Measurements from ENCODE around the gene PDE6H. TPM values are rescaled to one million over a fixed set of nuclear protein-coding genes. Genes with fewer than 3 reads are reported as not detected.

PDE6H gene
- total RNA-seq, 1 experiment from 2014 or later: not detected

DNA sequence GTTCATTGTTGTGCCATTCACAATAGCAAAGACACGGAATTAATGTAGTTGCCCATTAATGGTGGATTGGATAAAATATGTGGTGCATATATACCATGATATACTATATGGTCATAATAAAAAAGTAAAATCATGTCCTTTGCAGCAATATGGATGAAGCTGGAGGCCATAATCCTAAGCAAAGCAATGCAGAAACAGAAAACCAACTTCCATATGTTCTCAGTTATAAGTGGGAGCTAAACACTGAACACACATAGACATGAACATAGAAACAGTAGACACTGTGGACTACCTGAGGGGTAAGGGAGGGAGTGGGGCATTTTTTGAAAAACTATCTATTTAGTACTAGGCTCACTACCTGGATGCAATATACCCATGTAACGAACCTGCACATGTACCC, 31.5 kb upstream of the PDE6H start:
- H3K9me3 ChIP-seq (ENCODE audit: control insufficient read depth, insufficient read depth, low read depth, low read length): no peaks in the 10 kb centered on the region
- ATAC-seq (no peak), DNase-seq (ENCODE audit: low read depth, low spot score) (no peak)
- CTCF ChIA-PET: no interaction called here
- H3K4me1 ChIP-seq (ENCODE audit: control insufficient read depth, insufficient read depth, low read length): no peaks in the 10 kb centered on the region
- no peak overlapping the region for H3K4me3 ChIP-seq (ENCODE audit: low read depth in 2 of 2, low read length in 2 of 2)
- POLR2A ChIA-PET: no interaction called here
- intact Hi-C loops (cut with micrococcal nuclease; ENCODE audit: unreplicated experiment): no loop called here
- no peaks in the 10 kb centered on the region for H3K27me3 ChIP-seq (ENCODE audit: control insufficient read depth, insufficient read depth, low read length)
- no TSS peak for BruUV-seq (replicated peaks)
- in situ Hi-C loops (cut with HindIII; ENCODE audit: low pct_unique_long_range_greater_than_20kb, low sequenced_read_pairs): no loop called here
- no peak overlapping the region for H3K27ac ChIP-seq (ENCODE audit: low read length)
- no peak for TF ChIP-seq POLR2AphosphoS5 (IDR thresholded peaks at IDR 0.05; ENCODE audit: low read depth, low read length)
- TF ChIP-seq SIN3A (IDR thresholded peaks at IDR 0.05; ENCODE audit: borderline replicate concordance, insufficient read depth, low read depth, low read length): no peak
- TF ChIP-seq REST (IDR thresholded peaks at IDR 0.05; ENCODE audit: insufficient read depth in 1 of 2, low read depth in 2 of 2, low read length in 1 of 2): no peak
- TF ChIP-seq, protein P1, sequence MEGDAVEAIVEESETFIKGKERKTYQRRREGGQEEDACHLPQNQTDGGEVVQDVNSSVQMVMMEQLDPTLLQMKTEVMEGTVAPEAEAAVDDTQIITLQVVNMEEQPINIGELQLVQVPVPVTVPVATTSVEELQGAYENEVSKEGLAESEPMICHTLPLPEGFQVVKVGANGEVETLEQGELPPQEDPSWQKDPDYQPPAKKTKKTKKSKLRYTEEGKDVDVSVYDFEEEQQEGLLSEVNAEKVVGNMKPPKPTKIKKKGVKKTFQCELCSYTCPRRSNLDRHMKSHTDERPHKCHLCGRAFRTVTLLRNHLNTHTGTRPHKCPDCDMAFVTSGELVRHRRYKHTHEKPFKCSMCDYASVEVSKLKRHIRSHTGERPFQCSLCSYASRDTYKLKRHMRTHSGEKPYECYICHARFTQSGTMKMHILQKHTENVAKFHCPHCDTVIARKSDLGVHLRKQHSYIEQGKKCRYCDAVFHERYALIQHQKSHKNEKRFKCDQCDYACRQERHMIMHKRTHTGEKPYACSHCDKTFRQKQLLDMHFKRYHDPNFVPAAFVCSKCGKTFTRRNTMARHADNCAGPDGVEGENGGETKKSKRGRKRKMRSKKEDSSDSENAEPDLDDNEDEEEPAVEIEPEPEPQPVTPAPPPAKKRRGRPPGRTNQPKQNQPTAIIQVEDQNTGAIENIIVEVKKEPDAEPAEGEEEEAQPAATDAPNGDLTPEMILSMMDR (IDR thresholded peaks at IDR 0.05): no peak
- TF ChIP-seq TCF7L2 (IDR thresholded peaks at IDR 0.05; ENCODE audit: low read depth, low read length): no peak
- no peaks in the 10 kb centered on the region for H3K36me3 ChIP-seq (ENCODE audit: control insufficient read depth, insufficient read depth, low read length)

DNA sequence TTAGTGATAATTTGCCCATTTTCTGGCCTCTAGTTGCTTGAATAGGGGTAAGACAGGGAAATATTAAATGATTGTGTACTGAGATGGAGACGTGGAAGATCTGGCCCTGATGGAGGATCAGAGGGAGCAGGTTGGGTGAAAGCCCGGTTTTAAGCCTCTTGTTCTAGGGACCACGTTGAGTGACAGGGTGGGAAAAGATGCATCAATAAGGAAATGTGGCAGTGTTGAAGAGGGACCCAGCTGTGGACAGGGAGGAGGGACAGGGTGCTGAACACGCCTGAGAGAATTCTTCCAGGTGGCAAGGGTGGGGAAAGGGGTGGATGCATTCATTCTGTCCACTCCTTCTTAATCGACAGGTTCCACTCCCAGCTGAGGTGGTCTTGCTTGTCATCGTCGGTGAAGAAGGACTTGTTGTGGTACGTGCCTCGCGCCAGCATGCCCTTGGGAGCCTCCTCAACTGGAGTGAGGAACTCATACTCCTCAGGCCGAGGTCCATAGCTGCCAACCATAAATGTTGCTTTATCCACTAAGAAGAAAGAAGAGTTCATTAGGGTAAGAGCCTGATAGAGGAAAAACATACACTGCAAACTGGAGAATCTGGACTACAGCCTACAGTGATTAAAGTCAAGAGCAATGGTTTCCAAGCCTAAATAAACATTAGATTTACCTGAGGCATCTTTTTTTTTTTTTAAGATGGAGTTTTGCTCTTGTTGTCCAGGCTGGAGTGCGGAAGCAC, 30.5 kb upstream of the PDE6H start:
- TF ChIP-seq, protein P1 (IDR thresholded peaks at IDR 0.05): no peak
- TF ChIP-seq REST (IDR thresholded peaks at IDR 0.05; ENCODE audit: insufficient read depth in 1 of 2, low read depth in 2 of 2, low read length in 1 of 2): no peak
- TF ChIP-seq POLR2AphosphoS5 (IDR thresholded peaks at IDR 0.05; ENCODE audit: low read depth, low read length): no peak
- no peak for TF ChIP-seq SIN3A (IDR thresholded peaks at IDR 0.05; ENCODE audit: borderline replicate concordance, insufficient read depth, low read depth, low read length)
- TF ChIP-seq TCF7L2 (IDR thresholded peaks at IDR 0.05; ENCODE audit: low read depth, low read length): no peak
- in situ Hi-C loops (cut with HindIII; ENCODE audit: low pct_unique_long_range_greater_than_20kb, low sequenced_read_pairs) (no loop called here), intact Hi-C loops (cut with micrococcal nuclease; ENCODE audit: unreplicated experiment) (no loop called here)
- BruUV-seq (replicated peaks): no TSS peak
- POLR2A ChIA-PET: no interaction called here
- Histone ChIP-seq H3K4me1 (ENCODE audit: control insufficient read depth, insufficient read depth, low read length) (no peaks in the 10 kb centered on the region), H3K4me3 (ENCODE audit: low read depth in 2 of 2, low read length in 2 of 2) (no peak overlapping the region), H3K9me3 (ENCODE audit: control insufficient read depth, insufficient read depth, low read depth, low read length) (no peaks in the 10 kb centered on the region), H3K27me3 (ENCODE audit: control insufficient read depth, insufficient read depth, low read length) (no peaks in the 10 kb centered on the region), H3K27ac (ENCODE audit: low read length) (no peak overlapping the region), H3K36me3 (ENCODE audit: control insufficient read depth, insufficient read depth, low read length) (no peaks in the 10 kb centered on the region)
- no peak for ATAC-seq
- no peak for DNase-seq (ENCODE audit: low read depth, low spot score)
- CTCF ChIA-PET: no interaction called here
